Keratinocyte (primary cell): ENCODE results near the gene DUSP10.

Experiments
- CTCF ChIP-seq, 3 experiments: IDR thresholded peaks in 1 of 3; conservative IDR thresholded peaks in 1 of 3; optimal IDR thresholded peaks in 1 of 3; 2 replicates in 2 of 3; 3 replicates in 1 of 3; pipeline versions ENCODE3 to v1.5.1; 2011; ENCODE audit warnings: low read length in 3 of 3, mild to moderate bottlenecking in 3 of 3, moderate library complexity in 2 of 3, control low read depth in 1 of 3, inconsistent platforms in 1 of 3; ENCODE audit not compliant: insufficient read depth in 2 of 3; ENCODE audit errors: extremely low read depth in 1 of 3
- EZH2 ChIP-seq: IDR thresholded peaks from one replicate; pipeline ENCODE4 v1.6.1; 2012; ENCODE audit warnings: inconsistent platforms, mild to moderate bottlenecking, low read length, moderate library complexity

GRCh38 chr1:221692643-221693042 lies 49.2 kb downstream of the DUSP10 start:
- TF ChIP-seq CTCF (optimal IDR thresholded peaks at IDR 0.05 in 1 of 3, IDR thresholded peaks at IDR 0.05 in 1 of 3, conservative IDR thresholded peaks at IDR 0.05 in 1 of 3; ENCODE audit: extremely low read depth in 1 of 3, insufficient read depth in 2 of 3, low read length in 3 of 3): no peak
- TF ChIP-seq EZH2: no peak
